ENCODE data around the gene ACAP2.

DNA sequence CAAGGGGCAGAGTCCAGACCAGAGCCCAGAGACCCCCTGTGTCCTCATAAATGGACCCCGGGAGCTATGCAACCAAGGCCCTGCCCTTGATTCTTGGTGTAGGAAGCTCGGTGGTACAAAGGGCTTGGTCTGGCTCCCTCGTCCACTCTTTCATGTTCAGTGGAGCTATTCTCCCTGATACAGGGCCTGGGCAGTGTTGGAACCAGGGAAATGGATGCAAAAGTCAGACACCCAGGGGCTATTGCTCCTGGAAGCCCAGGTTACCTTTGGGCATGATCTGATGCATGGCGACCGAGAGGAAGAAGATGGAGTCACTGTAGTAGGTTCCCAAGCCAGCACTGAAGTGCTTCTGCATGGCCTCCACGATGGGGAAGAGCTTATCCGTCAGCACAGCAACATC is 216.4 kb downstream of the ACAP2 start:
- no peak for TF ChIP-seq BHLHE40 (IDR thresholded peaks at IDR 0.05; ENCODE audit: borderline replicate concordance)
- no peak for TF ChIP-seq HDGF (IDR thresholded peaks at IDR 0.05; ENCODE audit: borderline replicate concordance)
- TF ChIP-seq FOXA1 (IDR thresholded peaks at IDR 0.05), result no peak
- TF ChIP-seq LEF1 (IDR thresholded peaks at IDR 0.05; ENCODE audit: borderline replicate concordance), result no peak
- TF ChIP-seq NFRKB (IDR thresholded peaks at IDR 0.05), result no peak
- no peak for TF ChIP-seq FOXK2 (IDR thresholded peaks at IDR 0.05)
- TF ChIP-seq SP1 (IDR thresholded peaks at IDR 0.05), result no peak
- no peak for TF ChIP-seq L3MBTL2 (conservative IDR thresholded peaks at IDR 0.05)

Data from HEK293T (cell line).